OCI-LY7 (cell line): ENCODE measurements around the gene KCNK13. TPM values are rescaled to one million over a fixed set of nuclear protein-coding genes. Genes with fewer than 3 reads are reported as not detected.

Experiments used
- BruUV-seq: library from RNA; stranded (reverse); fragments of 400-500 nt; replicated peaks from 2 replicates; lab custom pipeline; 2021; lab: Mats Ljungman, UMichigan
- CTCF ChIA-PET: fragments of 300-600 bp; sonication (Branson Sonifier 250); formaldehyde crosslinking; loops from one replicate; lab custom pipeline; 2022; ENCODE audit warnings: antibody characterized with exemption; ENCODE audit not compliant: unreplicated experiment; lab: Charles Lee
- POLR2A ChIA-PET: fragments of 300-600 bp; sonication (Branson Sonifier 250); formaldehyde crosslinking; loops from one replicate; lab custom pipeline; 2022; ENCODE audit warnings: antibody characterized with exemption; lab: Charles Lee
- DNase-seq: peaks from one replicate; pipeline ENCODE4 v3.0.0-alpha.2; 2015; ENCODE audit warnings: low spot score
- H2AFZ ChIP-seq: fragments of 200-600 bp; sonication (generic), shearing (Covaris generic); 2 replicates; pipeline ENCODE4 v1.6.1; 2014; ENCODE audit warnings: mild to moderate bottlenecking, antibody characterized with exemption, low read length, moderate library complexity
- H3K27ac ChIP-seq: fragments of 200-600 bp; sonication (generic); 2 replicates; pipeline ENCODE4 v1.5.1; 2014; ENCODE audit warnings: mixed run types, low read depth, mild to moderate bottlenecking, moderate library complexity, low read length, inconsistent platforms; ENCODE audit not compliant: poor library complexity, severe bottlenecking
- H3K36me3 ChIP-seq: fragments of 200-600 bp; sonication (generic); 2 replicates; pipeline ENCODE4 v1.6.1; 2014; ENCODE audit warnings: mild to moderate bottlenecking, antibody characterized with exemption, low read length, moderate library complexity, mixed read lengths; ENCODE audit not compliant: insufficient read depth
- H3K4me1 ChIP-seq: fragments of 200-600 bp; sonication (generic); 2 replicates; pipeline ENCODE4 v1.5.1; 2014; ENCODE audit warnings: mild to moderate bottlenecking, low read length; ENCODE audit not compliant: insufficient read depth, poor library complexity, severe bottlenecking
- H3K4me2 ChIP-seq: fragments of 200-600 bp; sonication (generic); 2 replicates; pipeline ENCODE4 v1.6.1; 2014; ENCODE audit warnings: mild to moderate bottlenecking, low read length
- H3K4me3 ChIP-seq: fragments of 200-600 bp; sonication (generic); 2 replicates; pipeline ENCODE4 v1.5.1; 2014; ENCODE audit warnings: mild to moderate bottlenecking, low read depth, low read length; ENCODE audit not compliant: poor library complexity, severe bottlenecking
- H3K79me2 ChIP-seq: fragments of 200-600 bp; sonication (generic); 2 replicates; pipeline ENCODE4 v1.6.1; 2016; ENCODE audit warnings: low read depth, mild to moderate bottlenecking, low read length, moderate library complexity, mixed read lengths; ENCODE audit not compliant: insufficient read depth
- H3K9me2 ChIP-seq: fragments of 200-600 bp; sonication (generic); 2 replicates; pipeline ENCODE4 v1.6.1; 2016; ENCODE audit warnings: mild to moderate bottlenecking, low read length, mixed read lengths; ENCODE audit not compliant: insufficient read depth
- H3K9me3 ChIP-seq: fragments of 200-600 bp; sonication (generic); 2 replicates; pipeline ENCODE4 v1.6.1; 2014; ENCODE audit warnings: mild to moderate bottlenecking, mixed run types, low read length, mixed read lengths
- H4K20me1 ChIP-seq: fragments of 200-600 bp; sonication (generic); 2 replicates; pipeline ENCODE4 v1.6.1; 2014; ENCODE audit warnings: mild to moderate bottlenecking, antibody characterized with exemption, low read length, moderate library complexity, mixed read lengths; ENCODE audit not compliant: insufficient read depth
- EZH2phosphoT487 ChIP-seq: fragments of 200-600 bp; sonication (generic); IDR thresholded peaks from 2 replicates; pipeline ENCODE4 v1.6.1; 2018; ENCODE audit warnings: low read depth, borderline replicate concordance, mild to moderate bottlenecking, mixed run types, antibody characterized with exemption, low read length, moderate library complexity, mixed read lengths
- intact Hi-C: fragments of 100-400 bp; cut with micrococcal nuclease; formaldehyde crosslinking; loops from one replicate; pipeline ENCODE4 v1.10.0; 2022; ENCODE audit not compliant: unreplicated experiment
- total RNA-seq, 2 experiments: library from RNA; depleted of rRNA in 1 of 2; stranded (reverse); fragments of >200 nt in 1 of 2; shearing (Covaris generic) in 1 of 2; gene quantifications; 2 replicates each; pipeline ENCODE4 v1.2.3, GENCODE V29; 2014 to 2022
- TF ChIP-seq, protein P1 (sequence below): fragments of 200-600 bp; sonication (generic); conservative IDR thresholded peaks from 2 replicates; pipeline ENCODE4 v1.5.1; 2014; ENCODE audit warnings: mild to moderate bottlenecking, antibody characterized with exemption, low read length, moderate library complexity, mixed read lengths

Gene KCNK13
- total RNA-seq, 2 experiments from 2014 or later = not detected

GRCh38 chr14:90096566-90096965 is 34.8 kb downstream of the KCNK13 start:
- no peak overlapping the region for H3K4me2 ChIP-seq
- no peaks in the 10 kb centered on the region for H4K20me1 ChIP-seq
- TF ChIP-seq, protein P1, sequence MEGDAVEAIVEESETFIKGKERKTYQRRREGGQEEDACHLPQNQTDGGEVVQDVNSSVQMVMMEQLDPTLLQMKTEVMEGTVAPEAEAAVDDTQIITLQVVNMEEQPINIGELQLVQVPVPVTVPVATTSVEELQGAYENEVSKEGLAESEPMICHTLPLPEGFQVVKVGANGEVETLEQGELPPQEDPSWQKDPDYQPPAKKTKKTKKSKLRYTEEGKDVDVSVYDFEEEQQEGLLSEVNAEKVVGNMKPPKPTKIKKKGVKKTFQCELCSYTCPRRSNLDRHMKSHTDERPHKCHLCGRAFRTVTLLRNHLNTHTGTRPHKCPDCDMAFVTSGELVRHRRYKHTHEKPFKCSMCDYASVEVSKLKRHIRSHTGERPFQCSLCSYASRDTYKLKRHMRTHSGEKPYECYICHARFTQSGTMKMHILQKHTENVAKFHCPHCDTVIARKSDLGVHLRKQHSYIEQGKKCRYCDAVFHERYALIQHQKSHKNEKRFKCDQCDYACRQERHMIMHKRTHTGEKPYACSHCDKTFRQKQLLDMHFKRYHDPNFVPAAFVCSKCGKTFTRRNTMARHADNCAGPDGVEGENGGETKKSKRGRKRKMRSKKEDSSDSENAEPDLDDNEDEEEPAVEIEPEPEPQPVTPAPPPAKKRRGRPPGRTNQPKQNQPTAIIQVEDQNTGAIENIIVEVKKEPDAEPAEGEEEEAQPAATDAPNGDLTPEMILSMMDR = no peak
- TF ChIP-seq EZH2phosphoT487 = no peak
- H3K9me2 ChIP-seq = no peaks in the 10 kb centered on the region
- H3K79me2 ChIP-seq = no peaks in the 10 kb centered on the region
- no peak overlapping the region for H2AFZ ChIP-seq
- BruUV-seq = no TSS peak
- intact Hi-C loops = no loop called here
- no peak for DNase-seq
- no peak overlapping the region for H3K27ac ChIP-seq
- no peaks in the 10 kb centered on the region for H3K36me3 ChIP-seq
- no peaks in the 10 kb centered on the region for H3K4me1 ChIP-seq
- ChIA-PET POLR2A (no interaction called here), CTCF (no interaction called here)
- H3K9me3 ChIP-seq = no peaks in the 10 kb centered on the region
- no peak overlapping the region for H3K4me3 ChIP-seq

GRCh38 chr14:90103808-90104207 is 42.0 kb downstream of the KCNK13 start:
- no TSS peak for BruUV-seq
- ChIA-PET POLR2A (no interaction called here), CTCF (no interaction called here)
- intact Hi-C loops = no loop called here
- Histone ChIP-seq H3K9me2 (no peaks in the 10 kb centered on the region), H3K79me2 (no peaks in the 10 kb centered on the region), H2AFZ (no peak overlapping the region), H3K36me3 (no peaks in the 10 kb centered on the region), H3K4me1 (no peaks in the 10 kb centered on the region), H3K27ac (no peak overlapping the region), H3K9me3 (no peaks in the 10 kb centered on the region), H3K4me3 (no peak overlapping the region), H4K20me1 (no peaks in the 10 kb centered on the region), H3K4me2 (no peak overlapping the region)
- DNase-seq = no peak
- TF ChIP-seq, protein P1 = no peak
- no peak for TF ChIP-seq EZH2phosphoT487

DNA sequence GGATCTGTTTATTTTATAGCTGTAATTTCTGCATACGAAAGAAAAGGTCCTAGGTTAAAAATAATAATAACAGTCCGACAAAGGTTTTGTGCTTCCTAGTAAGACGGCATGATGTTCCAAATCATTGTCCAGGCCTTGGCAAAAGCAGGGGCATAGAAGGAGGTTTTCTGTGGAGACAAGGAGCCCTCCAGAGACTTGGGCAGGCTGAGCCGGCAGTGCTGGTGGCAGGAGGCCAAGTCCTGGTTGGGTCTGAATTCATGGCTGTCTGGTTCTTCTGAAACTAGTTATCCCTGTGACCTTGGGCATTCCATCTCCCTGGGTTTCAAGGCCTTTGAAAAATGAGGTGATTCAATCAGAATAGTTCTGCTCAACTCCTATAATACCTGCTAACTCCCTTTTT is 44.0 kb downstream of the KCNK13 start:
- POLR2A ChIA-PET = no interaction called here
- Histone ChIP-seq H3K9me2 (no peaks in the 10 kb centered on the region), H3K79me2 (no peaks in the 10 kb centered on the region), H2AFZ (no peak overlapping the region), H3K4me2 (no peak overlapping the region), H3K4me3 (no peak overlapping the region), H4K20me1 (no peaks in the 10 kb centered on the region), H3K36me3 (no peaks in the 10 kb centered on the region), H3K27ac (no peak overlapping the region), H3K9me3 (no peaks in the 10 kb centered on the region), H3K4me1 (no peaks in the 10 kb centered on the region)
- no TSS peak for BruUV-seq
- CTCF ChIA-PET = no interaction called here
- no peak for DNase-seq
- intact Hi-C loops = no loop called here
- TF ChIP-seq, protein P1 = no peak
- TF ChIP-seq EZH2phosphoT487 = no peak
